SU-DHL-6 (cell line): ENCODE data around the gene GPR6.

ENCODE experiments used
- EZH2phosphoT487 ChIP-seq: fragments of 200-600 bp; sonication (generic), shearing (Covaris generic); conservative IDR thresholded peaks from 2 replicates; pipeline ENCODE4 v1.6.1; 2018; ENCODE audit warnings: mild to moderate bottlenecking, antibody characterized with exemption, low read length, moderate library complexity, mixed read lengths
- TF ChIP-seq, protein P1 (sequence below): fragments of 200-600 bp; sonication (generic); IDR thresholded peaks from one replicate; pipeline ENCODE4 v1.5.1; 2017; ENCODE audit warnings: antibody characterized with exemption, mild to moderate bottlenecking, low read length, moderate library complexity; ENCODE audit not compliant: insufficient read depth, poor library complexity, severe bottlenecking

DNA sequence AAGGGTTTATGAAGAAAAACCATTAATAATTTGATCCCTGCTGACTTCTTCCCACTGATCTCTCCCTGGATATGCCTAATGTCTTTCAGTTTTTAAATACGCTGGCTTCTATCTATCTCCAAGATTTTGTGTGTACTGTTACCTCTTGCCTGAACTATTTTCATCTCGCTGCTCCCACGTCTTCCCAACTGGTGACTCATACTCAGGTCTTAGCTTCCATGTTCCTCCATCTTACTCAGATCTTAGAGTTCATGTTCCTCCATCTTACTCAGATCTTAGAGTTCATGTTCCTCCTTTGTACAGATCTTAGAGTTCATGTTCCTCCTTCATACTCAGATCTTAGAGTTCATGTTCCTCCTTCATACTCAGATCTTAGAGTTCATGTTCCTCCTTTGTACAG is 21.6 kb downstream of the GPR6 start:
- TF ChIP-seq, protein P1, sequence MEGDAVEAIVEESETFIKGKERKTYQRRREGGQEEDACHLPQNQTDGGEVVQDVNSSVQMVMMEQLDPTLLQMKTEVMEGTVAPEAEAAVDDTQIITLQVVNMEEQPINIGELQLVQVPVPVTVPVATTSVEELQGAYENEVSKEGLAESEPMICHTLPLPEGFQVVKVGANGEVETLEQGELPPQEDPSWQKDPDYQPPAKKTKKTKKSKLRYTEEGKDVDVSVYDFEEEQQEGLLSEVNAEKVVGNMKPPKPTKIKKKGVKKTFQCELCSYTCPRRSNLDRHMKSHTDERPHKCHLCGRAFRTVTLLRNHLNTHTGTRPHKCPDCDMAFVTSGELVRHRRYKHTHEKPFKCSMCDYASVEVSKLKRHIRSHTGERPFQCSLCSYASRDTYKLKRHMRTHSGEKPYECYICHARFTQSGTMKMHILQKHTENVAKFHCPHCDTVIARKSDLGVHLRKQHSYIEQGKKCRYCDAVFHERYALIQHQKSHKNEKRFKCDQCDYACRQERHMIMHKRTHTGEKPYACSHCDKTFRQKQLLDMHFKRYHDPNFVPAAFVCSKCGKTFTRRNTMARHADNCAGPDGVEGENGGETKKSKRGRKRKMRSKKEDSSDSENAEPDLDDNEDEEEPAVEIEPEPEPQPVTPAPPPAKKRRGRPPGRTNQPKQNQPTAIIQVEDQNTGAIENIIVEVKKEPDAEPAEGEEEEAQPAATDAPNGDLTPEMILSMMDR: no peak
- no peak for TF ChIP-seq EZH2phosphoT487
